Transverse colon (tissue), 4 donors: ENCODE measurements around the gene SLAMF9.

ENCODE experiments used
- POLR2A ChIP-seq: fragments of 450-650 bp; IDR thresholded peaks from one replicate; pipeline ENCODE4 v1.6.1; 2016; ENCODE audit warnings: antibody characterized with exemption, mild to moderate bottlenecking, moderate library complexity
- POLR2AphosphoS5 ChIP-seq, 3 donors: sonication (generic); formaldehyde crosslinking; IDR thresholded peaks; one replicate each; pipeline ENCODE4 v1.6.1; 2016; ENCODE audit warnings: antibody characterized with exemption in 3 of 3
- TF ChIP-seq, protein P1 (sequence below), 5 experiments: fragments of 200-600 bp in 3 of 5; fragments of 450-650 bp in 2 of 5; sonication (generic) in 3 of 5; IDR thresholded peaks; 1 replicate in 2 of 5; 2 replicates in 3 of 5; pipeline ENCODE4 v1.5.1; 2016 to 2017; ENCODE audit warnings: antibody characterized with exemption in 5 of 5, inconsistent platforms in 3 of 5, mild to moderate bottlenecking in 2 of 5, moderate library complexity in 1 of 5

DNA sequence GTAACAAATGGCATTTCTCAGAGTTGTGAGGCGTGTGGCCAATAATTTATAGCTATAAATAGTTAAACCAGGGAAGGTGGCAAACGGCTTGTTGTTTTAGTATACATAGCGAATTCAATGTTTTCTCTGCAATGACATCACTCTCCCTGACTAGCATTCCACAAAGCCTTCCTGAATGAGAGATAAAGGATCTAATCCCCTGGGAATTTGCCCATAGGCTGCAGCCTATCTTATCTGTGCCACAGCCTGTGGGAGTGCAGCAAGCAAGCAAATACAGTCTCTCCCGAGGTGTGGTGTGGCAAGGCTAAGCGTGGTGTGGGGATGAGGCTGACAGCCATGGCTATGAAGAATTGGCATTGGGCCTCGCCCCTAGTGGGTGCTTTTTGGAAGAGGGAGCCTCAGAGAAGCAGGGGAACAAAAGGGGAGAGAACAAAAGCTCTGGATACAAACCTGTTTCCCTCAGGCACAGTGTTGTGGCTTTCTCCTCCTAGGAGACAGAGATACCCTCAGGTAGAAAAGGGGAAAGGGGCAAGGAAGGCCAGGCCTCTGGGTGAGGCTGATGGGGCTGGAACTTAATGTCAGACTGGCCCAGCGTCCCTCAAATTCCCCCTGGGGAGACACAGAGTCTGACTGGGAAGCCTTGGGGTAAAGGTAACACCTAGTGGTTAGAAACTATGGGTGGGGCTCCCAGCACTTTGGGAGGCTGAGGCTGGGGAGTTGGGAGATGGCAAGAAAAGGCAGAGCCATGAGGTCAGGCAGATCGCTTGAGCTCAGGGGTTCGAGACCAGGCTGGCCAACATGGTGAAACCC is 37.6 kb downstream of the SLAMF9 start:
- TF ChIP-seq, protein P1, sequence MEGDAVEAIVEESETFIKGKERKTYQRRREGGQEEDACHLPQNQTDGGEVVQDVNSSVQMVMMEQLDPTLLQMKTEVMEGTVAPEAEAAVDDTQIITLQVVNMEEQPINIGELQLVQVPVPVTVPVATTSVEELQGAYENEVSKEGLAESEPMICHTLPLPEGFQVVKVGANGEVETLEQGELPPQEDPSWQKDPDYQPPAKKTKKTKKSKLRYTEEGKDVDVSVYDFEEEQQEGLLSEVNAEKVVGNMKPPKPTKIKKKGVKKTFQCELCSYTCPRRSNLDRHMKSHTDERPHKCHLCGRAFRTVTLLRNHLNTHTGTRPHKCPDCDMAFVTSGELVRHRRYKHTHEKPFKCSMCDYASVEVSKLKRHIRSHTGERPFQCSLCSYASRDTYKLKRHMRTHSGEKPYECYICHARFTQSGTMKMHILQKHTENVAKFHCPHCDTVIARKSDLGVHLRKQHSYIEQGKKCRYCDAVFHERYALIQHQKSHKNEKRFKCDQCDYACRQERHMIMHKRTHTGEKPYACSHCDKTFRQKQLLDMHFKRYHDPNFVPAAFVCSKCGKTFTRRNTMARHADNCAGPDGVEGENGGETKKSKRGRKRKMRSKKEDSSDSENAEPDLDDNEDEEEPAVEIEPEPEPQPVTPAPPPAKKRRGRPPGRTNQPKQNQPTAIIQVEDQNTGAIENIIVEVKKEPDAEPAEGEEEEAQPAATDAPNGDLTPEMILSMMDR (IDR thresholded peaks at IDR 0.05) = no peak
- TF ChIP-seq POLR2A (no peak), POLR2AphosphoS5 (IDR thresholded peaks at IDR 0.05) (peak in 1 of 3 donors; percentile 7)
